AG04449 (cell line): ENCODE measurements around the gene FGF13.

Experiments used
- CTCF ChIA-PET: fragments of 350-600 bp; formaldehyde crosslinking; extraction: SDS; loops from one replicate; lab custom pipeline; 2021; ENCODE audit warnings: antibody characterized with exemption; lab: Yijun Ruan, JAX
- POLR2A ChIA-PET: fragments of 400-600, 350-600 bp; formaldehyde crosslinking; extraction: SDS; loops from one replicate; lab custom pipeline; 2020; ENCODE audit warnings: antibody characterized with exemption, inconsistent platforms; lab: Yijun Ruan, JAX
- DNase-seq: peaks from one replicate; pipeline ENCODE4 v3.0.0-alpha.2; 2010; ENCODE audit warnings: low read depth, low spot score
- H3K4me3 ChIP-seq: 2 replicates; pipeline ENCODE4 v1.5.1; 2011; ENCODE audit warnings: low read depth, mild to moderate bottlenecking, control low read depth, low read length
- CTCF ChIP-seq: IDR thresholded peaks from one replicate; pipeline ENCODE4 v1.5.1; 2011; ENCODE audit warnings: mild to moderate bottlenecking, moderate library complexity, low read length, control low read depth, inconsistent platforms; ENCODE audit not compliant: insufficient read depth; ENCODE audit errors: missing control alignments

FGF13 gene

GRCh38 chrX:138742217-138742616, 30.7 kb upstream of the FGF13 start:
- no peak overlapping the region for H3K4me3 ChIP-seq
- DNase-seq, result no peak
- ChIA-PET POLR2A (no interaction called here), CTCF (no interaction called here)
- TF ChIP-seq CTCF, result no peak

- H3K4me3 ChIP-seq, result no peak overlapping the region
- DNase-seq, result no peak
- POLR2A ChIA-PET, result no interaction called here
- TF ChIP-seq CTCF, result no peak
- CTCF ChIA-PET, result no interaction called here
Observed at GRCh38 chrX:138740341-138740740, 28.8 kb upstream of the FGF13 start.

GRCh38 chrX:138723301-138723700, 11.8 kb upstream of the FGF13 start:
- H3K4me3 ChIP-seq, result no peak overlapping the region
- POLR2A ChIA-PET, result no interaction called here
- CTCF ChIA-PET, result no interaction called here
- TF ChIP-seq CTCF, result no peak
- no peak for DNase-seq

DNA sequence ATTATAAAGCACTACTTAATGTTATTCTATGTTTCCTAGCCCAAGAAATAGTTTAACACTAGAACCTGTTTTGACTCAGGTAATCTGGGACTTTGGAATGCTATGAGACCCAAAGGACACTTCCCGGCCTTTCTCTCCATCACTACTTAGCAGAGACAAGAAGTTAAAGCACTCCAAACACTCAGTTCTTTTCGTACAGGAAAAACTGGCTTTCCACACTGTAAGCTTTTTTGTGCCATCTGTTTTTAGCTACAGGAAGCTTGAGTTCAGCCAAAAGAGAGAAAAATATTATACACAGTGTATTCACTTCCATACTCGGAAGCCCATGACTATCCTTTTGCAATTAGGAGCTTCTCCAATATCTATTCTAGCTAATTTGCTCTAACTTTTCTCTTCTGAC, 7.9 kb upstream of the FGF13 start:
- H3K4me3 ChIP-seq, result no peak overlapping the region
- ChIA-PET CTCF (no interaction called here), POLR2A (no interaction called here)
- TF ChIP-seq CTCF, result no peak
- no peak for DNase-seq

- DNase-seq, result no peak
- ChIA-PET CTCF (no interaction called here), POLR2A (no interaction called here)
- H3K4me3 ChIP-seq, result no peak overlapping the region
- TF ChIP-seq CTCF, result no peak
Observed at GRCh38 chrX:138718941-138719340, 7.4 kb upstream of the FGF13 start.

DNA sequence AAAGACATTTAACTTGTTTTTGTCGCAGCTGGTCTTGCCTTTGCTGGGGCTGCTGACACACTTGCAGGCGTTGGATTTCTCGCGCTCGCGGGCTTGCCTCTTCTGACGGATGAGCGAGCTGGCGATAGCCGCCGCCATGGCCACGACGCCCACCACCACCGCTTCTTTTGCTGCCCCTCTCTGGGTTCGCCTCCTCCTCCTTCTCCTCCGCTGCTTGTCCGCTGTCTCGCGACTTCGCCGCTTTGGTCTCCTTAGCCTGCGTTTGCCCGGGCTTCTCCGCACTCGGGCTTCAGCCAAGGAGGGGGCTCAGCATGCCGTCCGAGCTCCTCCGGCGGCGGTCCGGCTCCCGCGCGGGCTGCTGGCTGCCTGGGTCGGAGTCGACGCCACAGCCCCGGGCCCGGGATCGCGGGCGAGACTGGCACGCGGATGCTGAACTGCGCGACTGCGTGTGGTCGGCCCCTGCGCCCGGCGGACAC, 613 bp downstream of the FGF13 start:
- TF ChIP-seq CTCF, result no peak
- no peak for DNase-seq
- H3K4me3 ChIP-seq, result no peak overlapping the region
- ChIA-PET CTCF (no interaction called here), POLR2A (no interaction called here)
